ENCODE measurements around the gene PSMF1.

Gene PSMF1

DNA sequence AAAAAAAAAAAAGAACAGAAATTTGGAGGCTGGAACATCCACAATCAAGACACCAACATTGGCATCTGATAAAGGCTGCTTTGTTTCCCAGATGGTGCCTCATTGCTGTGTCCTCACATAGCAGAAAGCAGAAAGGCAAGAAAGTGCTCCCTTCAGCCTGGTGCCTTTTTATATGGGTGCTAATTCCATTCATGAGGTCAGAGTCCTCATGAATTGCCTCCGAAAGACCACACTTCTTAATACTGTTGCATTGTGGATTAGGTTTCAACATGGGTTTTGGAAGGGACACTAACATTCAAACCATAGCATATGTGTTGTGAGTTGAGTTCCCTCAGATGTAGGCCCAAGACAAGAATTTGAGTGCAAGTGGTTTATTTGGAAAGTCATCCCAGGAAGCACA, 76.8 kb downstream of the PSMF1 start:
- no peak for DNase-seq

DNA sequence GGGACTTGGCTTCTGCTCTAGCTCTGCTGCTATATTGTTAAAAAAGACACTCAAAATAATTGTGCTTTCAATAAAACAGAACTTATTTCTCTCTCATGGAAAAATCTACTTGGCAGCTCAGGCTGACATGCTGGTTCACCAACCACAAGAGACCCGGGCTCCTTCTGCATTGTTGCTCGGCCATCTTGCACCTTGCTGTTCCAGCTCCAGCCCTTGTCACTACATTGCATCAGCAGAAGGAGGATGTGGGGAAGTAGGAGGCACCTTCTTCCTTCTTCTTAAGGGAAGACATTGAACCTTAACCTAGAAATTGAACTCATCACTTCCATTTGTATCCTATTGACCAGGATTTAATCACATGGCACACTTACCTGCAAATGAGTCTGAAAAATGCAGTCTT, 78.2 kb downstream of the PSMF1 start:
- no peak for DNase-seq

- no peak for DNase-seq
Observed at GRCh38 chr20:1197801-1198200, 79.4 kb downstream of the PSMF1 start.

- DNase-seq, result no peak
Observed at GRCh38 chr20:1198751-1199150, 80.3 kb downstream of the PSMF1 start.

- no peak for DNase-seq
Observed at GRCh38 chr20:1199212-1199873, 80.9 kb downstream of the PSMF1 start.

- no peak for DNase-seq
Observed at GRCh38 chr20:1199964-1200363, 81.6 kb downstream of the PSMF1 start.

DNA sequence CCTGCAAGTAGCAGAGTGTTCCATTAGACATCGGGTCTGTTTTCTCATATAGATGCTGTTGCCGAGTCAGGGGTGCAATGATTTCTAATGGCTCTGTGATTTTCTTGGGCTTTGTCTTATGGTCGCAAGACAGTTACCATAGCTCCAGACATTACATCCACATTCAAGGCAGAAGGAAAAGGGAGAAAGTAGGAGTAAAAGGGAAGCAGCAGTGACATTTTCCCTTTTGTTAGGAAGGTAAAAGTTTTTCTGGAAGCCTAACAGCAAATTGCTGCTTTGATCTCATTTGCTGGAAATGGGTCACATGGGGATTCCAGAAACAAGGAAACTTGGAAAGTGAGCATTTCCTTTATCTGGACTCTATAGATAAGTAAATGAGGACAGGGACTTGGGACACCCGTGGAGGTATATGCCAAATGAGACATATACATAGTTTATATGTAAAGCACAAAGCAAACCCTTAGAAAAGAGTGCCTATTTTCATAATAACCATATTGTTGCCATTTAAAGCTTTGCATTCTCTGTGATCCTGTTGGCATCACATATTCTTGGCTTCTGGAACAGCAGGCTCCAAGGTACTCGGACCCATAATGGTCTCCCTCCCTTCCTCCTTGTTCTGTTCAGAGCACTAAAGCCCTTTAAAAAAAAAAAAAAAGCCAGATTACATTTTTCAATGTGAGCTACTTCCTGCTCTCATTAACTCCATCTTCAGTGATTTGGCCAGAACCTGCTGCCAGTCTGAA, 84.5 kb downstream of the PSMF1 start, which contains the start of gene C20orf202:
C20orf202 (plus strand) TSS at position 693 of the 743 bp plus-strand sequence. CDS start 132 bp downstream, outside the sequence.
- DNase-seq, result no peak

DNA sequence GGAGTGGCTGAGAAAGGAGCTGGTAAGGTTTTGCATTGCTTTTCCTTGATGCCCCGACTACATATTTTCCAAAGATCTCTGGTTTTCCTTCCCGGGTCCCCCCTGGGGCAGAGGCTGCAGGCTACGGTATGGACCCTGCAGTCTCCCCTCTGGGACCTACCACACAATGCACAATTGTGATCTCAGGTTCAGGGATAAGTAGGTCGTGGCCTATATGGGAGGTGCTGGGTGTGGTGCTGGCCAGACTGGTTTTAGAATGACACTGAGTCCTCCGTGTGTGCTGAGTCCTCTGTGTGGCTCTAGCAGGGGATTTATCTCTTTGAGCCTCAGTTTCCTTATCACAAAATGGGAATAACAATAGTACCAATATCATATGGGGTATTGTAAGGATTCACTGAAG, 85.2 kb downstream of the PSMF1 start:
- DNase-seq, result no peak

DNA sequence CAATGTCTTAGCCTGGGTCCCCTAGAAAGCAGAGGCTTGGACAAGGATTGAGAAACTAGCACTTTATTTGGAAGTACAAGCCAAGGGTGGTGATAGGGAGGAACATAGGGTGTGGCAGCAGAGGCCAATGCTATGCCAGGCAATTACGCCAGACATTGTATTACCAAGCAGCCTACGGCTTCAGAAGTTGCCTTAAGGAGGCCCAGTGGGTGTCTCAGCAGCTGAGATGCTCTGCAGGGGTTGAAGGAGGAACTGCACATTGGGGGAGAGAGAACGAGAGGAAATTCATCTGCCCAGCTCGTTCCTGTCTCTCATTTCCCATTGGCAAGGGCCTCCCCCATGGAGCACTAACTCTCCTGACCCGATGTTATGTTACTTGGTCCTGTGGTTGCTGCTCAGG, 85.7 kb downstream of the PSMF1 start:
- DNase-seq, result no peak

DNA sequence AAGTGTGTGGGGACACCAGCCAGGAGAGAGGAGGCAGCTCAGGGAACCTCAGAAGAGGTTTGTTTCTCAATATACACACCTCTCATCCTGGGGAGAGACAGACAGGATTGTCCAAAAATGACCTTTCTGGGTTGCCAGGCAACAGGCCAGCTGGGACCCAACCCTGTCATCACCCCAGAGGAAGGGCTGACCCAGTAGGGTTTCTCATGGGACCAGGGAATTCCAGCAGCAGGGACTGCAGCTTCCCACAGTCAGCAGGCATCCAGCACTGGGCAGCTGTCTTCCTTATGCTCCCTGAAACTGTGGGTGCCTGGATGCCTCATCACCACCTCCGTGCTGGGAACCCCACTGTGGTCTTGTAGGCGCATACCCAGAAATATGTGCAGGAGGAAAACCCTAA, 86.2 kb downstream of the PSMF1 start:
- no peak for DNase-seq

GRCh38 chr20:1205802-1206201, 87.4 kb downstream of the PSMF1 start:
- DNase-seq, result no peak

DNA sequence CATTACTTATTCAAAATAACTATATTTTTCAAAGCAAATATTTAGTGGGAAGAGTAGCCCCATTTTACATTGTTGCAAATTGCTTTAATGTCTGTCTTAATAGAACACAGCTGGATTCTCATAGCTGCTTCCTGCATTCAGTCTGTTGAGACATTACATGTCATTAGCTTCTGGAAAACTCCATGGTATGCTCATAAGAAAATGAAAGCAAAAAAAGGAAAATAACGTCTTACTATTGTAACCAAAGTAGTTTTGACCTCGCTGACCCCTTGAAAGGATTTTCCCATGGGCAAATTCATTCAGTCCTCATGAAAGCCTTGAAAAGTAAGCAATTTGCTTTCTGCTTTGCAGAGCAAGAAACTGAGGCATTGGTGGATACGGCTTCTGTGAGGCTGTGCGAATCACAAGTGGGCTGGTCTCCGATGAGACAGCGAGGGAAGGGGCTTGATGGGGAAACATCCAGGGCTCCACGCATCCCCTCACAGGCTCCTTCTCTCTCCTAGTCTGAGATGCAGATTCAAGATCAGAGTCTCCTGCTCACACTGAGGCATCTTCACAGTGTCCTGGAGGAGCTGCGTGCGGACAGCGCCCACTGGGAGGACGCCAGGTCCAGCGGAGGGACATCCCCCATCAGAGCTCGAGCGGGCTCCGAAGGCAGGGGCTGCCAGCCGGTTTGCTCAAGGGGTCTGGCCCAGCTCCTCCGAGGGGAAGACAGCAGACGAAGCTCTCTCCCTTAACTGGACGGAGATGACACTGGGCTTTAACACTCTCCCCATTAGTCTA, 88.2 kb downstream of the PSMF1 start:
- DNase-seq, result no peak

- no peak for DNase-seq
Observed at GRCh38 chr20:1207293-1207878, 89.0 kb downstream of the PSMF1 start.

DNA sequence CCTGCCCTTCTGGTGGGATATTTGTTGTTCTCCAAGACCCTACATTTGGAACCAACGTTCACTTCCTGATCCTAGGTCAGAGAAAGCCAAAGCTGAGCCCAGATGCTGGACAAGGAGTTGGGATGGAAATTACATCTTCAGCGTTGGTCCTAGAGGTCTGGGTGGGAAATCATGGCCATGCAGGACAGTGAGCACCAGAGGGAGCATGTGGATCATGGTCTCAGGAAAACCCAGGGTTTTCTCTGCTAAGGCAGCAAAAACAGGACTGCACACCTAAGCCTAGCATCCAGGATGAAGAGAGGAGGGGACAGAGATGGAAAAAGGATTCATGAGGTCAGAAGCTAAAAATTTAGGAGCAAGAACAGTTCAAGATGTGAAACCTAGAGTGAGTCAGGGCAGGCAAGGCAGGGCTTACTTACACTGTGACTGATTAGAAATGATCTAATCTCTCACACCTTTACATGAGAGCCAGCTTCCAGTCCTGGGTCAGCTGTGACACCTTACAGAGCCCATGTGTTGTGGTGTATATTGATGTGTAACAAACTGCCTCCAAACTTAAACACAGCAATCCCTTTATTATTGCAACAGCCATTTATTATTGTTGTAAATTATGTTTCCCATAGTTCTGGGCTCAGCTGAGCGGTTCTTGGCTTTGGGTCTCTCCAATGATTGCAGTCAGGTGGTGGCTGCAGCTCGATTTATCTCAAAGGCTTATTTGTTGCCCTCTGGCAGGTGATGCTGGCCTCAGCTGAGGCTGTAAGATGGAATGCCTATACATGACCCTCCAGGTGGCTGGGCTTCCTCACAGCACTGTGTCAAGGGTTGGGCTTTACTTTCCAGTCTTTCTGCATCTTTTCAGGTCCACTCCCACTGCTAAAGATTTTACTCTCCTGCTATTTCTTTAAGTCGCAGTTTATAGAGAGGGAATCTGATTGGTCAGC, 91.3 kb downstream of the PSMF1 start:
- DNase-seq, result no peak

GRCh38 chr20:1210501-1210900, 92.1 kb downstream of the PSMF1 start:
- DNase-seq, result no peak

- DNase-seq, result no peak
Observed at GRCh38 chr20:1212023-1212422, 93.6 kb downstream of the PSMF1 start.

DNA sequence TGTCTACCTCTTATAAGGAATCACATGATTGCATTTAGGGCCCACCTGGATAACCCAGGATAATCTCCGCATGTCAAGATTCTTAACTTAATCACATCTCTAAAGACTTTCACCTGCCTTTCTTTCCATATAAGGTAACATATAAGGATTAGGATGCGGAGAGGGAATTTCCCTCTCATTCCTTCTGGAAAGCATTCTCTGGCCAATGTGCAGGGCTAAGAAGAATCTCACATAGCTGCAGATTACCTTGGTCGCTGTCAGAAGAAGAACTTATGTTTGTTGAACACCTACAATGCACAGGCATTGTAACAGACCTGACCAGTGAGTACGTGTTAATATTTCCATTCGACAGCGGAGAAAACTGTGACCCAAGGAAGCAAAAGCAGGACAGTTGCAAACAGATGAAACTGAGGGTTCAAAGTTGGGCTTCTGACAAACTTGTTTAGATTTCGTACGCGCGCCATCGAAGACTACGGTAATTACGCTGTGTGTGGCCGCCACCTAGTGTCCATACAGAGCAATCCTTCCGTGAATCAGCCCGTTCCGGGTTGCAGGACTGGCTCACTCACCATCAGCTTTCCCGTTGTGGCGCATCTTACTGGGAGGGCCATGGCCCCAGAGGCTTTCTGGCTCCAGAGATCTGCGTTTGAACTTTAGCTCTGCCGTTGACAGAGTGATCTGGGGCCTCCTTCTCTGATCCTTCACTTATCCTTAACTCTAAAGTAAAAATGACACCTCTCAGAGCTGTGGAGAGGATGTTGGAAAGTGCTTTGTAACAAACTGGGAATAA, 94.4 kb downstream of the PSMF1 start:
- peak; percentile 68 for DNase-seq

DNA sequence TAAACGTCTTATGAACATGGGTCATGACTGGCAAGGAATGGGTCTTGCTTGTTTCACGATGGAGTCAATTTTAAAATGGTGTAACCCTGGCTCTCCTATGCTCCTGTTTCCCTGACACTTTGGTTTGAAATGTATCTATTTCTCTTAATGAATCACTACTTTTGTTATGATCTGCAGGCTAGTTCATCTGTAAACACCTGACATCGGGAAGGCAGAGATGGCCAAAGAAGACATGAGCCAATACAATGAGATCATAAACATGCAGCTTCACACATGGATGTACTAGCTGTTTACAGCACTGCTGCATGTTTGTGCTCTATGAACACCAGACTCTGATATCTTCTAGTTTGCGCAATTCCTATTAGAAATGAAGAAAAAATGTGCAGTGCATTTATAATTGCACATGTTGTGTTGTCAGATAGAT, 96.4 kb downstream of the PSMF1 start:
- no peak for DNase-seq

- peak; percentile 21 for DNase-seq
Observed at GRCh38 chr20:1215386-1216170, 97.2 kb downstream of the PSMF1 start.

Data from CD4-positive, alpha-beta T cell treated with Interleukin-21 for 1 hour (primary cell).